Endothelial cell of umbilical vein (primary cell): ENCODE measurements around the gene MVB12B. TPM values are rescaled to one million over a fixed set of nuclear protein-coding genes. Genes with fewer than 3 reads are reported as not detected.

ENCODE experiments used
- BruUV-seq: library from RNA; stranded (reverse); fragments of 400-500 nt; replicated peaks from 2 replicates; lab custom pipeline; 2021; lab: Mats Ljungman, UMichigan
- CTCF ChIA-PET: fragments of 300-600, 350-600 bp; sonication (Branson Sonifier 250); formaldehyde crosslinking; loops from one replicate; lab custom pipeline; 2021; ENCODE audit warnings: antibody characterized with exemption, inconsistent platforms; lab: Charles Lee
- POLR2A ChIA-PET: fragments of 300-600, 350-600 bp; sonication (Branson Sonifier 250); formaldehyde crosslinking; loops from one replicate; lab custom pipeline; 2021; ENCODE audit warnings: antibody characterized with exemption, inconsistent platforms; lab: Charles Lee
- DNase-seq: peaks from one replicate; pipeline ENCODE4 v3.0.0-alpha.2; 2011; ENCODE audit warnings: low read depth, low spot score
- FAIRE-seq: peaks from 2 replicates; lab custom pipeline; 2011; peaks lifted over from hg19 to GRCh38; lab: Jason Lieb, UNC
- H2AFZ ChIP-seq: 2 replicates; pipeline ENCODE4 v1.6.0; 2012; ENCODE audit warnings: low read depth, low read length, control low read depth, inconsistent platforms
- H3K27ac ChIP-seq: 2 replicates; pipeline ENCODE4 v1.5.1; 2011; ENCODE audit warnings: low read depth, mild to moderate bottlenecking, control low read depth, low read length, moderate library complexity; ENCODE audit not compliant: insufficient read depth
- H3K27me3 ChIP-seq, 2 experiments: 2 replicates each; pipeline versions ENCODE4 v1.6.0 to v1.6.1; 2011; ENCODE audit warnings: low read length in 2 of 2, mixed read lengths in 1 of 2; ENCODE audit not compliant: control insufficient read depth in 2 of 2, insufficient read depth in 2 of 2
- H3K36me3 ChIP-seq, 2 experiments: 2 replicates in 1 of 2; 3 replicates in 1 of 2; pipeline ENCODE4 v1.5.1; 2011; ENCODE audit warnings: low read length in 2 of 2, mild to moderate bottlenecking in 1 of 2, moderate library complexity in 1 of 2; ENCODE audit not compliant: control insufficient read depth in 2 of 2, insufficient read depth in 2 of 2; ENCODE audit errors: extremely low read depth in 1 of 2
- H3K4me1 ChIP-seq: 3 replicates; pipeline ENCODE4 v1.5.1; 2011; ENCODE audit warnings: mild to moderate bottlenecking, low read length; ENCODE audit not compliant: control insufficient read depth, insufficient read depth; ENCODE audit errors: extremely low read depth
- H3K4me2 ChIP-seq: 2 replicates; pipeline ENCODE4 v1.6.1; 2011; ENCODE audit warnings: low read length, control low read depth, mixed read lengths; ENCODE audit not compliant: insufficient read depth
- H3K4me3 ChIP-seq, 3 experiments: fragments of 200-600 bp in 1 of 3; sonication (generic), shearing (Covaris generic) in 1 of 3; replicated peaks in 1 of 3; 2 replicates each; pipeline ENCODE4 v1.5.1; 2011 to 2016; ENCODE audit warnings: control low read depth in 3 of 3, low read length in 3 of 3, mild to moderate bottlenecking in 2 of 3, inconsistent platforms in 1 of 3, low read depth in 1 of 3, moderate library complexity in 1 of 3; ENCODE audit not compliant: insufficient read depth in 1 of 3
- H3K79me2 ChIP-seq: 2 replicates; pipeline ENCODE4 v1.6.0; 2012; ENCODE audit warnings: low read length, inconsistent platforms; ENCODE audit not compliant: control insufficient read depth, insufficient read depth
- H3K9ac ChIP-seq: replicated peaks from 2 replicates; pipeline ENCODE3; 2011; ENCODE audit warnings: low read length, control low read depth; ENCODE audit not compliant: insufficient read depth; ENCODE audit errors: extremely low read depth
- H3K9me1 ChIP-seq: replicated peaks from 3 replicates; pipeline ENCODE4 v1.6.0; 2011; ENCODE audit warnings: mild to moderate bottlenecking, low read length; ENCODE audit not compliant: control insufficient read depth, insufficient read depth; ENCODE audit errors: extremely low read depth
- H3K9me3 ChIP-seq: replicated peaks from 2 replicates; pipeline ENCODE4 v1.5.1; 2012; ENCODE audit warnings: low read length, inconsistent platforms; ENCODE audit not compliant: control insufficient read depth, insufficient read depth
- H4K20me1 ChIP-seq: replicated peaks from 2 replicates; pipeline ENCODE3; 2011; ENCODE audit warnings: mild to moderate bottlenecking, low read length; ENCODE audit not compliant: control insufficient read depth, insufficient read depth; ENCODE audit errors: extremely low read depth
- CTCF ChIP-seq, 2 donors: IDR thresholded peaks; 1 replicate in 1 of 2; 2 replicates in 1 of 2; pipeline ENCODE4 v1.5.1; 2011; ENCODE audit warnings: low read length in 2 of 2, mild to moderate bottlenecking in 2 of 2, moderate library complexity in 2 of 2, control low read depth in 1 of 2, inconsistent platforms in 1 of 2, low read depth in 1 of 2; ENCODE audit not compliant: insufficient read depth in 1 of 2; ENCODE audit errors: extremely low read depth in 1 of 2
- EZH2 ChIP-seq: IDR thresholded peaks from 2 replicates; pipeline ENCODE4 v1.6.1; 2012; ENCODE audit warnings: borderline replicate concordance, low read depth, mild to moderate bottlenecking, moderate library complexity, low read length, inconsistent platforms; ENCODE audit not compliant: severe bottlenecking
- FOS ChIP-seq: IDR thresholded peaks from 2 replicates; pipeline ENCODE4 v1.6.1; 2011; ENCODE audit warnings: mild to moderate bottlenecking, low read length, moderate library complexity, borderline replicate concordance; ENCODE audit not compliant: insufficient read depth
- GATA2 ChIP-seq: IDR thresholded peaks from 2 replicates; pipeline ENCODE4 v1.7.0; 2011; ENCODE audit warnings: low read depth, mild to moderate bottlenecking, moderate library complexity, mixed read lengths, low read length; ENCODE audit not compliant: insufficient read length, insufficient read depth
- JUN ChIP-seq: IDR thresholded peaks from 2 replicates; pipeline ENCODE4 v1.6.1; 2011; ENCODE audit warnings: borderline replicate concordance, low read depth; ENCODE audit not compliant: insufficient read length, insufficient read depth
- MAX ChIP-seq: IDR thresholded peaks from 2 replicates; pipeline ENCODE4 v1.6.1; 2011; ENCODE audit not compliant: insufficient read depth, insufficient read length
- MYC ChIP-seq: IDR thresholded peaks from one replicate; pipeline ENCODE4 v1.6.1; 2011; ENCODE audit warnings: mild to moderate bottlenecking, low read depth, low read length
- POLR2A ChIP-seq: IDR thresholded peaks from 2 replicates; pipeline ENCODE4 v1.6.1; 2012; ENCODE audit warnings: low read depth, mild to moderate bottlenecking, control low read depth, low read length
- POLR2AphosphoS5 ChIP-seq: IDR thresholded peaks from 2 replicates; pipeline ENCODE4 v1.6.1; 2012; ENCODE audit warnings: low read depth, mild to moderate bottlenecking, control low read depth, low read length, moderate library complexity; ENCODE audit not compliant: insufficient read depth
- dilution Hi-C: fragments of 300-500 bp; cut with MboI; formaldehyde crosslinking; loops from one replicate; pipeline ENCODE4 v1.15.0; 2019; ENCODE audit warnings: low sequenced_read_pairs; ENCODE audit not compliant: extremely low pct_ligation_motif_present
- intact Hi-C: fragments of 100-400 bp; cut with micrococcal nuclease; formaldehyde crosslinking; loops from one replicate; pipeline ENCODE4 v1.10.0; 2022
- polyA plus RNA-seq, 4 experiments: library from polyadenylated mRNA; depleted of rRNA in 3 of 4; stranded (reverse) in 3 of 4; unstranded in 1 of 4; fragments of >200 nt; gene quantifications; 2 replicates each; pipeline versions ENCODE4 v1.2.1 to v1.2.3, GENCODE V29; 2011 to 2012; ENCODE audit warnings: missing spikeins in 1 of 4
- total RNA-seq: library from RNA; stranded (reverse); gene quantifications from 2 replicates; pipeline ENCODE4 v1.2.3, GENCODE V29; 2021

Gene MVB12B
- total and polyA plus RNA-seq, 2 donors (not counting 3 experiments of a cell fraction or from before 2014, with no cell fraction given), result 6.6 to 17.3 TPM

DNA sequence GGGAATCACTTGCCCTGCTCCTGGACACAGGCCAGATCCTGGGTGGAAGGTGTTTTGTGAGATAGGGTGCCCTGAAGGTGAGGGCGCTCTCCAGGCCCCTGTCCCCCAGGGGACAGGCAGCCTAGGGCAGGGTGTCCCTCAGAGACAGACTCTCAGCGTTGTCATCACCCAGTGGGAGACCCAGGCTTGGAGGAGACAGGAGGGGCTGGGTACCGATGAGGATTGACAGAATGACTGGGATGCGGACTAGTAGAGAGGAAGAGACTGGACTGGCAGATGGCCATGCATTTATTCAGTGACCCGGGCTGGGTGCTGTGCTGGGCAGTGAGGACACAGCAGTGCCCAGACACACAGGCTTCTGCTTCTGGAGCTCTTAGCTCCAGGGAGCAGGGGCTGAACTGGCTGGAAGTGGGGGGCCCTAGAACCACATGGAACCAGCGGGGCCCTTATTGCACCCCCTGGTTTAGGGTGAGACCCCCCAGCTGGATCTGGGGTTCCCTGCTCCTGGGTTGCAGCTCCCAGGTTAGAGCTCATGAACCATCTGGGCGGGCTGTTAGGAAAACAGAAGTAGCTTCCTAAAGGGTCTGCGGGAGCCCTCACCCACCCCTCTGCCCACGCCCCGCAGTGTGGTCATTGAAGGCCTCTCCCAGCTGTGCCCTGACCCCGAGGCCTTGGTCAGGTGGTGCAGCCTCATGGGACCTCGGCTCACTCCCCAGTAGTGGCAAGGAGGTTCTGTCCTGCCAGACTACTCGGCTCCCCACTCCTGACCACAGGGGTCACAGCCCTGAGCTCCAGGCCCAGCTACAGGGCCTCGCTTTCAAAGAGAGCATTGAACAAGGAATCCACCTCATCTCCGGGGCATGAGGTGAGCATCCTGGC, 170.4 kb downstream of the MVB12B start:
- BruUV-seq, result no TSS peak
- no peak overlapping the region for H3K27ac ChIP-seq
- H3K4me1 ChIP-seq, result no peaks in the 10 kb centered on the region
- H3K9me1 ChIP-seq, result no peaks in the 10 kb centered on the region
- FAIRE-seq (no peak), DNase-seq (no peak)
- no peak overlapping the region for H3K9ac ChIP-seq
- H3K4me2 ChIP-seq, result no peak overlapping the region
- no peak for TF ChIP-seq MYC
- no peak for TF ChIP-seq POLR2A
- no peak for TF ChIP-seq GATA2
- no peak for TF ChIP-seq JUN
- TF ChIP-seq CTCF (IDR thresholded peaks at IDR 0.05; ENCODE audit: extremely low read depth in 1 of 2, insufficient read depth in 1 of 2, low read depth in 1 of 2, low read length in 2 of 2), result no peak
- TF ChIP-seq POLR2AphosphoS5, result no peak
- TF ChIP-seq FOS, result no peak
- TF ChIP-seq EZH2, result no peak
- no peak for TF ChIP-seq MAX
- H4K20me1 ChIP-seq, result no peaks in the 10 kb centered on the region
- POLR2A ChIA-PET, result no interaction called here
- dilution Hi-C loops (no loop called here), intact Hi-C loops (loop anchor here (5.0 kb wide), 1 partner anchor 115 kb away; the partner anchor contains the start of gene LMX1B)
- H2AFZ ChIP-seq, result no peak overlapping the region
- no peaks in the 10 kb centered on the region for H3K36me3 ChIP-seq
- no peaks in the 10 kb centered on the region for H3K79me2 ChIP-seq
- H3K9me3 ChIP-seq, result no peaks in the 10 kb centered on the region
- CTCF ChIA-PET, result interaction anchor here (1.1 to 6.7 kb wide), 3 partner anchors 62 to 285 kb away, joined by 3 to 126 read pairs (median 5); no protein-coding TSS in a partner anchor
- H3K27me3 ChIP-seq, result peaks cover 0 to 2% of the 10 kb centered on the region in 2 experiments
- no peak overlapping the region for H3K4me3 ChIP-seq
